Left colon (tissue), 2 donors: ENCODE results near the gene PTPRG. TPM values are rescaled to one million over a fixed set of nuclear protein-coding genes. Genes with fewer than 3 reads are reported as not detected.

Experiments
- ATAC-seq: fragments of 200-7000 bp; cut with Tn5 transposase; one replicate; pipeline ENCODE4 v1.9.1; 2020; ENCODE audit warnings: mild to moderate bottlenecking, moderate library complexity
- DNase-seq, 2 donors: peaks; one replicate each; pipeline ENCODE4 v3.0.0-alpha.2; 2020
- intact Hi-C, 2 donors: fragments of 100-400 bp; cut with DNase I in 1 of 2; cut with micrococcal nuclease in 1 of 2; formaldehyde crosslinking; loops; one replicate each; pipeline versions ENCODE4 v1.11.2 to v1.14.0; 2022; cut with DNase I, micrococcal nuclease
- total RNA-seq, 2 donors: library from RNA; stranded (reverse); fragmentation: NEBNext Ultra II Directional; extraction: Animal tissue kit (Norgen Biotek cat#: 25700); gene quantifications; one replicate each; pipeline ENCODE4 v1.2.1, GENCODE V29; 2021
- donor health status: DM: no; HTN: no; CAD: no.
- donor health status: DM: yes; HTN: yes; CAD: no.

PTPRG gene
- total RNA-seq, 2 donors from 2014 or later = 26.0 to 33.4 TPM

GRCh38 chr3:61560517-61561373 lies 626 bp upstream of the PTPRG start:
- peak; percentile 64 for ATAC-seq
- intact Hi-C loops = loop anchor here in 1 of 2 donors (10.0 kb wide), 3 partner anchors 264 to 624 kb away; no protein-coding TSS in a partner anchor
- DNase-seq = peak; percentile 79 to 86

GRCh38 chr3:61562042-61562720 lies 810 bp downstream of the PTPRG start:
- no peak for ATAC-seq
- intact Hi-C loops = loop anchor here in 1 of 2 donors (10.0 kb wide), 3 partner anchors 263 to 623 kb away; no protein-coding TSS in a partner anchor
- peak in 1 of 2 donors; percentile 25 for DNase-seq

- peak; percentile 6 for ATAC-seq
- intact Hi-C loops = loop anchor here in 1 of 2 donors (10.0 kb wide), 3 partner anchors 262 to 622 kb away; no protein-coding TSS in a partner anchor
- DNase-seq = peak; percentile 27 to 42
Observed at GRCh38 chr3:61562721-61563312, 1.4 kb downstream of the PTPRG start.

GRCh38 chr3:61563313-61564271 lies 2.2 kb downstream of the PTPRG start:
- intact Hi-C loops = loop anchor here in 1 of 2 donors (10.0 kb wide), 3 partner anchors 261 to 621 kb away; no protein-coding TSS in a partner anchor
- DNase-seq (peak in 1 of 2 donors; percentile 19), ATAC-seq (no peak)

GRCh38 chr3:61564395-61565059 lies 3.2 kb downstream of the PTPRG start:
- ATAC-seq = peak; percentile 49
- intact Hi-C loops = loop anchor here in 1 of 2 donors (10.0 kb wide), 3 partner anchors 260 to 620 kb away; no protein-coding TSS in a partner anchor
- peak; percentile 82 for DNase-seq

- intact Hi-C loops = loop anchor here in 1 of 2 donors (10.0 kb wide), 3 partner anchors 259 to 619 kb away; no protein-coding TSS in a partner anchor
- DNase-seq (no peak), ATAC-seq (no peak)
Observed at GRCh38 chr3:61565569-61565968, 4.2 kb downstream of the PTPRG start.

GRCh38 chr3:61568127-61568526 lies 6.8 kb downstream of the PTPRG start:
- intact Hi-C loops = loop anchor here in 1 of 2 donors (10.0 kb wide), 3 partner anchors 257 to 617 kb away; no protein-coding TSS in a partner anchor
- ATAC-seq (no peak), DNase-seq (no peak)

GRCh38 chr3:61569856-61570580 lies 8.6 kb downstream of the PTPRG start:
- intact Hi-C loops = loop anchor here in 1 of 2 donors (10.0 kb wide), 3 partner anchors 255 to 615 kb away; no protein-coding TSS in a partner anchor
- DNase-seq (no peak), ATAC-seq (peak; percentile 85)

- intact Hi-C loops = no loop called here
- DNase-seq = no peak
- ATAC-seq = no peak
Observed at GRCh38 chr3:61570813-61571212, 9.4 kb downstream of the PTPRG start.

GRCh38 chr3:61571516-61572336 lies 10.4 kb downstream of the PTPRG start:
- ATAC-seq (no peak), DNase-seq (no peak)
- intact Hi-C loops = no loop called here

GRCh38 chr3:61572879-61573278 lies 11.5 kb downstream of the PTPRG start:
- ATAC-seq (no peak), DNase-seq (no peak)
- intact Hi-C loops = no loop called here

GRCh38 chr3:61573441-61573840 lies 12.1 kb downstream of the PTPRG start:
- intact Hi-C loops = no loop called here
- ATAC-seq = no peak
- no peak for DNase-seq

GRCh38 chr3:61574854-61575253 lies 13.5 kb downstream of the PTPRG start:
- no peak for ATAC-seq
- intact Hi-C loops = no loop called here
- DNase-seq = no peak

- no peak for DNase-seq
- ATAC-seq = no peak
- intact Hi-C loops = no loop called here
Observed at GRCh38 chr3:61575893-61576292, 14.5 kb downstream of the PTPRG start.

- DNase-seq (no peak), ATAC-seq (no peak)
- intact Hi-C loops = no loop called here
Observed at GRCh38 chr3:61577760-61578159, 16.4 kb downstream of the PTPRG start.
